Keratinocyte (primary cell): ENCODE measurements around the gene CELF2. TPM values are rescaled to one million over a fixed set of nuclear protein-coding genes. Genes with fewer than 3 reads are reported as not detected.

ENCODE experiments used
- DNase-seq: peaks from one replicate; pipeline ENCODE4 v3.0.0-alpha.2; 2011; ENCODE audit warnings: low read depth, missing footprints, low spot score
- FAIRE-seq: peaks from 2 replicates; lab custom pipeline; 2011; peaks lifted over from hg19 to GRCh38; lab: Jason Lieb, UNC
- H2AFZ ChIP-seq: 2 replicates; pipeline ENCODE4 v1.6.0; 2012; ENCODE audit warnings: low read length, control low read depth, inconsistent platforms; ENCODE audit not compliant: control insufficient read depth
- H3K27ac ChIP-seq: 2 replicates; pipeline ENCODE4 v1.5.1; 2011; ENCODE audit warnings: low read length; ENCODE audit not compliant: control insufficient read depth, insufficient read depth
- H3K27me3 ChIP-seq: 3 replicates; pipeline ENCODE4 v1.6.0; 2011; ENCODE audit warnings: low read length; ENCODE audit not compliant: control insufficient read depth, insufficient read depth; ENCODE audit errors: extremely low read depth
- H3K36me3 ChIP-seq, 2 experiments: 2 replicates in 1 of 2; 3 replicates in 1 of 2; pipeline ENCODE4 v1.5.1; 2011; ENCODE audit warnings: low read length in 2 of 2, mild to moderate bottlenecking in 1 of 2; ENCODE audit not compliant: control insufficient read depth in 2 of 2, insufficient read depth in 2 of 2; ENCODE audit errors: extremely low read depth in 1 of 2
- H3K4me1 ChIP-seq: 3 replicates; pipeline ENCODE4 v1.5.1; 2011; ENCODE audit warnings: low read length; ENCODE audit not compliant: control insufficient read depth, insufficient read depth; ENCODE audit errors: extremely low read depth
- H3K4me2 ChIP-seq: 3 replicates; pipeline ENCODE4 v1.6.0; 2011; ENCODE audit warnings: low read depth, low read length; ENCODE audit not compliant: control insufficient read depth, insufficient read depth; ENCODE audit errors: extremely low read depth
- H3K4me3 ChIP-seq, 3 experiments: fragments of 200-600 bp in 1 of 3; sonication (generic) in 1 of 3; 2 replicates in 2 of 3; 3 replicates in 1 of 3; pipeline ENCODE4 v1.5.1; 2011 to 2016; ENCODE audit warnings: low read length in 3 of 3, mild to moderate bottlenecking in 3 of 3, control low read depth in 2 of 3, inconsistent platforms in 1 of 3, low read depth in 1 of 3, mixed read lengths in 1 of 3, mixed run types in 1 of 3, moderate library complexity in 1 of 3; ENCODE audit not compliant: control insufficient read depth in 2 of 3, insufficient read depth in 2 of 3; ENCODE audit errors: extremely low read depth in 1 of 3
- H3K79me2 ChIP-seq: 2 replicates; pipeline ENCODE4 v1.6.0; 2012; ENCODE audit warnings: low read length; ENCODE audit not compliant: control insufficient read depth, insufficient read depth
- H3K9ac ChIP-seq: 3 replicates; pipeline ENCODE4 v1.6.0; 2011; ENCODE audit warnings: low read length; ENCODE audit not compliant: control insufficient read depth, insufficient read depth; ENCODE audit errors: extremely low read depth
- H3K9me1 ChIP-seq: 3 replicates; pipeline ENCODE4 v1.6.0; 2011; ENCODE audit warnings: low read length; ENCODE audit not compliant: control insufficient read depth, insufficient read depth; ENCODE audit errors: extremely low read depth
- H3K9me3 ChIP-seq: 2 replicates; pipeline ENCODE4 v1.5.1; 2012; ENCODE audit warnings: low read depth, low read length; ENCODE audit not compliant: control insufficient read depth
- H4K20me1 ChIP-seq: 3 replicates; pipeline ENCODE4 v1.6.0; 2011; ENCODE audit warnings: low read length; ENCODE audit not compliant: control insufficient read depth, insufficient read depth; ENCODE audit errors: extremely low read depth
- CTCF ChIP-seq, 3 experiments: IDR thresholded peaks in 1 of 3; conservative IDR thresholded peaks in 1 of 3; optimal IDR thresholded peaks in 1 of 3; 2 replicates in 2 of 3; 3 replicates in 1 of 3; pipeline versions ENCODE3 to v1.5.1; 2011; ENCODE audit warnings: low read length in 3 of 3, mild to moderate bottlenecking in 3 of 3, moderate library complexity in 2 of 3, control low read depth in 1 of 3, inconsistent platforms in 1 of 3; ENCODE audit not compliant: insufficient read depth in 2 of 3; ENCODE audit errors: extremely low read depth in 1 of 3
- EZH2 ChIP-seq: IDR thresholded peaks from one replicate; pipeline ENCODE4 v1.6.1; 2012; ENCODE audit warnings: inconsistent platforms, mild to moderate bottlenecking, low read length, moderate library complexity
- dilution Hi-C: fragments of 300-500 bp; cut with MboI; formaldehyde crosslinking; loops from one replicate; pipeline ENCODE4 v1.7.0; 2020; ENCODE audit warnings: low sequenced_read_pairs; ENCODE audit not compliant: extremely low pct_ligation_motif_present
- polyA plus RNA-seq, 5 experiments: library from polyadenylated mRNA; depleted of rRNA in 3 of 5; stranded (reverse) in 3 of 5; stranded (forward) in 1 of 5; unstranded in 1 of 5; fragments of >200 nt; gene quantifications; 1 replicate in 1 of 5; 2 replicates in 3 of 5; 3 replicates in 1 of 5; pipeline versions ENCODE4 v1.2.1 to v1.2.3, GENCODE V29; 2011 to 2012; ENCODE audit warnings: missing spikeins in 2 of 5, low read depth in 1 of 5, low replicate concordance in 1 of 5

CELF2 gene
- polyA plus RNA-seq, 1 donor (not counting 4 experiments of a cell fraction or from before 2014, with no cell fraction given): 9.8 TPM

GRCh38 chr10:11335167-11335652 is 317.5 kb downstream of the CELF2 start:
- H3K9ac ChIP-seq: no peak overlapping the region
- H4K20me1 ChIP-seq: no peaks in the 10 kb centered on the region
- no peaks in the 10 kb centered on the region for H3K9me3 ChIP-seq
- H3K4me1 ChIP-seq: no peaks in the 10 kb centered on the region
- dilution Hi-C loops: no loop called here
- no peak overlapping the region for H3K27ac ChIP-seq
- TF ChIP-seq EZH2 (no peak), CTCF (optimal IDR thresholded peaks at IDR 0.05 in 1 of 3, IDR thresholded peaks at IDR 0.05 in 1 of 3, conservative IDR thresholded peaks at IDR 0.05 in 1 of 3; ENCODE audit: extremely low read depth in 1 of 3, insufficient read depth in 2 of 3, low read length in 3 of 3) (no peak)
- H2AFZ ChIP-seq: no peak overlapping the region
- DNase-seq (no peak), FAIRE-seq (no peak)
- H3K4me2 ChIP-seq: no peak overlapping the region
- no peaks in the 10 kb centered on the region for H3K79me2 ChIP-seq
- H3K27me3 ChIP-seq: no peaks in the 10 kb centered on the region
- no peaks in the 10 kb centered on the region for H3K36me3 ChIP-seq
- H3K9me1 ChIP-seq: no peaks in the 10 kb centered on the region
- H3K4me3 ChIP-seq: no peak overlapping the region

GRCh38 chr10:11335881-11336430 is 318.3 kb downstream of the CELF2 start:
- Histone ChIP-seq H3K4me3 (no peak overlapping the region), H3K9ac (no peak overlapping the region), H3K36me3 (no peaks in the 10 kb centered on the region), H3K4me1 (no peaks in the 10 kb centered on the region), H3K79me2 (no peaks in the 10 kb centered on the region), H3K27me3 (no peaks in the 10 kb centered on the region), H3K27ac (no peak overlapping the region), H4K20me1 (no peaks in the 10 kb centered on the region), H3K4me2 (no peak overlapping the region), H3K9me3 (no peaks in the 10 kb centered on the region), H2AFZ (no peak overlapping the region), H3K9me1 (no peaks in the 10 kb centered on the region)
- FAIRE-seq (no peak), DNase-seq (no peak)
- dilution Hi-C loops: no loop called here
- TF ChIP-seq CTCF (optimal IDR thresholded peaks at IDR 0.05 in 1 of 3, IDR thresholded peaks at IDR 0.05 in 1 of 3, conservative IDR thresholded peaks at IDR 0.05 in 1 of 3; ENCODE audit: extremely low read depth in 1 of 3, insufficient read depth in 2 of 3, low read length in 3 of 3): no peak
- no peak for TF ChIP-seq EZH2
